Lung (tissue), 12 donors: ENCODE measurements around the gene MAD2L2. TPM values are rescaled to one million over a fixed set of nuclear protein-coding genes. Genes with fewer than 3 reads are reported as not detected.

Experiments used
- ATAC-seq: fragments of 200-7000 bp; cut with Tn5 transposase; one replicate; pipeline ENCODE4 v1.9.1; 2020; ENCODE audit warnings: moderate number of reproducible peaks; ENCODE audit not compliant: insufficient read depth, low FRiP score
- DNase-seq, 3 donors: peaks; one replicate each; pipeline ENCODE4 v3.0.0-alpha.2; 2013 to 2017
- H3K27ac ChIP-seq, 2 donors: one replicate each; pipeline ENCODE4 v1.5.1; 2013; ENCODE audit warnings: mild to moderate bottlenecking in 2 of 2, moderate library complexity in 2 of 2, control low read depth in 1 of 2, inconsistent platforms in 1 of 2, low read depth in 1 of 2, low read length in 1 of 2
- H3K27me3 ChIP-seq, 3 donors: one replicate each; pipeline ENCODE4 v1.5.1; 2013; ENCODE audit warnings: low read length in 2 of 3; ENCODE audit not compliant: control insufficient read depth in 3 of 3, insufficient read depth in 3 of 3
- H3K36me3 ChIP-seq, 4 donors: one replicate each; pipeline ENCODE4 v1.5.1; 2013; ENCODE audit warnings: low read length in 4 of 4, mild to moderate bottlenecking in 1 of 4, moderate library complexity in 1 of 4; ENCODE audit not compliant: control insufficient read depth in 4 of 4, insufficient read depth in 4 of 4
- H3K4me1 ChIP-seq, 5 donors: one replicate each; pipeline ENCODE4 v1.5.1; 2013; ENCODE audit warnings: low read length in 5 of 5, mild to moderate bottlenecking in 2 of 5, moderate library complexity in 1 of 5; ENCODE audit not compliant: control insufficient read depth in 5 of 5, insufficient read depth in 5 of 5
- H3K4me3 ChIP-seq: one replicate; pipeline ENCODE4 v1.5.1; 2013; ENCODE audit warnings: mild to moderate bottlenecking, control low read depth, moderate library complexity
- H3K9ac ChIP-seq, 2 donors: one replicate each; pipeline ENCODE4 v1.5.1; 2013; ENCODE audit warnings: low read length in 2 of 2, control low read depth in 1 of 2; ENCODE audit not compliant: insufficient read depth in 1 of 2
- H3K9me3 ChIP-seq, 4 donors: one replicate each; pipeline ENCODE4 v1.5.1; 2013; ENCODE audit warnings: low read length in 3 of 4, mild to moderate bottlenecking in 1 of 4, moderate library complexity in 1 of 4; ENCODE audit not compliant: control insufficient read depth in 4 of 4, insufficient read depth in 3 of 4
- WGBS, 2 donors: extraction: QIAGEN DNeasy Blood & Tissue Kit; methylation state at CpG; one replicate each; pipeline ENCODE4 v1.1.7; 2013; 5-methylcytosine and 5-hydroxymethylcytosine counted together
- polyA plus RNA-seq, 2 donors: library from polyadenylated mRNA; stranded (reverse); fragments of 200-250 nt; gene quantifications; one replicate each; pipeline ENCODE4 v1.2.1, GENCODE V29; 2013
- total RNA-seq, 2 donors: library from RNA; depleted of rRNA in 1 of 2; stranded (reverse); fragments of >200 nt in 1 of 2; gene quantifications; one replicate each; pipeline ENCODE4 v1.2.1, GENCODE V29; 2014 to 2021
- TF ChIP-seq, protein P1 (sequence below): IDR thresholded peaks from 2 replicates; pipeline ENCODE4 v1.5.1; 2012; ENCODE audit warnings: mild to moderate bottlenecking; ENCODE audit errors: control extremely low read depth, extremely low read depth
- donor health status: control.
- donor health status: control.
- donor health status: Bipolar disorder and iron deficiency.
- donor health status: healthy.
- donor health status: DM: yes; HTN: yes; CAD: no.

MAD2L2 gene
- total and polyA plus RNA-seq, 4 donors, result 23.4 to 61.9 (median 30.5) TPM

DNA sequence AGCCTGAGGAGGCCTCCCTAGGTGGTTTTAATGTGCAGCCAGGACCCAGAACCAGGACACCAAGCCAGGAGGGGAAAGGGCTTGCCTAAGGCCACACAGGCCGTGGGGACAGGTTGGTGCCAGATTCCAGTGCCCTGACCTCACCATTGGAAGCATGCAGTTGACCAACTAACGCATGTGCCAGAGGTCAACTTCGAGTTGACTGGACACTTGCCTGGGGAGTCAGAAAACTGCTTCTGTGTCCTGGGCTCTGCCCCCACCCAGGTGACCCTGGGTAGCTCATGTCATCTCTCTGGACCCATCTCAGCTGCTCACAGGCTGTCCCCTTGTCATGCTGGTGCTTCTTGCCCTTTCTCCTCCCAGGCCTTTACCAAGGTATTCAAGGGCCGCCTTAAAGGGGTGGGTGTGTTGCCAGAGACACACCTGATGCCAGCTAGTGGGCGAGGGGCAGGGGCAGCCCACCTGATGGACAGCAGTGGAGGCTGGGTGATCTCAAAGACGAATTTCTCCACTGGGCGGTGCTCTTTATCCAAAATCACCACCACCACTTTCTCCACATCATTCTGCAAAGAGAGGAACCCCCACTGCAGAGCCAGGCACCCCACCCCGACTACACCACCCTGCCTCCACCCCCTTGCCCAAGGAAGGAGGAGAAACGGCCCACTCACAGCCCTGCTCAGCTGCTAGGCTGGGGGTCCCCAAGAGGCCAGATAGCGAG is 4.4 kb downstream of the MAD2L2 start:
- ATAC-seq (no peak), DNase-seq (no peak)
- Histone ChIP-seq H3K9me3 (no peaks in the 10 kb centered on the region), H3K27ac (no peak overlapping the region), H3K4me3 (no peak overlapping the region), H3K27me3 (no peaks in the 10 kb centered on the region), H3K36me3 (peaks cover 3 to 44% (median 18%) of the 10 kb centered on the region in 4 donors), H3K4me1 (peaks cover 0 to 7% (median 6%) of the 10 kb centered on the region in 5 donors), H3K9ac (no peak overlapping the region)
- TF ChIP-seq, protein P1, sequence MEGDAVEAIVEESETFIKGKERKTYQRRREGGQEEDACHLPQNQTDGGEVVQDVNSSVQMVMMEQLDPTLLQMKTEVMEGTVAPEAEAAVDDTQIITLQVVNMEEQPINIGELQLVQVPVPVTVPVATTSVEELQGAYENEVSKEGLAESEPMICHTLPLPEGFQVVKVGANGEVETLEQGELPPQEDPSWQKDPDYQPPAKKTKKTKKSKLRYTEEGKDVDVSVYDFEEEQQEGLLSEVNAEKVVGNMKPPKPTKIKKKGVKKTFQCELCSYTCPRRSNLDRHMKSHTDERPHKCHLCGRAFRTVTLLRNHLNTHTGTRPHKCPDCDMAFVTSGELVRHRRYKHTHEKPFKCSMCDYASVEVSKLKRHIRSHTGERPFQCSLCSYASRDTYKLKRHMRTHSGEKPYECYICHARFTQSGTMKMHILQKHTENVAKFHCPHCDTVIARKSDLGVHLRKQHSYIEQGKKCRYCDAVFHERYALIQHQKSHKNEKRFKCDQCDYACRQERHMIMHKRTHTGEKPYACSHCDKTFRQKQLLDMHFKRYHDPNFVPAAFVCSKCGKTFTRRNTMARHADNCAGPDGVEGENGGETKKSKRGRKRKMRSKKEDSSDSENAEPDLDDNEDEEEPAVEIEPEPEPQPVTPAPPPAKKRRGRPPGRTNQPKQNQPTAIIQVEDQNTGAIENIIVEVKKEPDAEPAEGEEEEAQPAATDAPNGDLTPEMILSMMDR, result no peak
- 86 to 87% methylated on average over 10 of the region's 10 CpGs for WGBS, 2 donors

DNA sequence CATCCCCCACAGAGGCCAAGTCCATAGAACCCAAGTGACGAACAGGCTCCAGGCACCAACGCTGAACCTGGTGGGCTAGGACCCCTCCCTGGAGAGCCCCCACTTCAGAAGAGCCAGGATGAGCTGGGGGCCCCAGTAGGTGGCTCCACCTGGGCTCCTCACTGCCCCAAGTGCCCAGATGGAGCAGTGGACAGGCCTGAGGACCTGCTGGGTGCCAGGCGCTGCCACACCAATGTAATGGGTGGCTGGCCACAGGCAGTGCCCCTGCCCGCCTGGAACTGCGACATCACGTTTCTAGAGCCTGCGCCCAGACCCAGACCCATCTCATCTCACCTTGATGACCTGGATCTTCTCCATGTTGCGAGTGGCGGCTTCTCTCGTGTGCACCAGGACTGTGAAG is 5.6 kb downstream of the MAD2L2 start:
- Histone ChIP-seq H3K27me3 (no peaks in the 10 kb centered on the region), H3K4me3 (no peak overlapping the region)
- 90 to 95% methylated on average over 10 of the region's 10 CpGs for WGBS, 2 donors

DNA sequence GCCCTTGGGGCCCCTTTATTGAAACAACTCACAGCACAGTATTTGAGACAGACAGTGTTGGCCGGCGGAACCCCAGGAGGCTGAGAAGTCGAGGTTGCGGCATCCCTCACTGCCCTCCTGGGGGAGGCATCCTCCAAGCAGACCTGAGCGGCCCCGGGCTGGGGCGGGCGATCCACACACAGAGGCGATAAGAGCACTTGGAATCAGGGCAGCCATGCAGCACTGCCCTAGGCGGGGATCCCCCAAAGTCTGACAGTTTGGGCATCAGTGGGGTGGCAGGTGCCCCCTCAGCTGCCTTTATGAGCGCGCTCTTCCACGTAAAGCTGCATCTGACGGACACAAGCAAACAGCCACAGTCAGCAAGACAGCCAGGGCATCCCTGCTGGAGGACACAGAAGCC is 6.5 kb downstream of the MAD2L2 start:
- H3K9ac ChIP-seq, result no peak overlapping the region
- no peak overlapping the region for H3K4me3 ChIP-seq
- no peaks in the 10 kb centered on the region for H3K9me3 ChIP-seq
- no peak overlapping the region for H3K27ac ChIP-seq
- no peaks in the 10 kb centered on the region for H3K27me3 ChIP-seq
- TF ChIP-seq, protein P1, result no peak
- ATAC-seq, result no peak
- H3K36me3 ChIP-seq, result peaks cover 3 to 50% (median 19%) of the 10 kb centered on the region in 4 donors
- WGBS, 2 donors, result 98 to 99% methylated on average over 14 of the region's 14 CpGs
- H3K4me1 ChIP-seq, result peaks cover 0 to 9% (median 0%) of the 10 kb centered on the region in 5 donors
- no peak for DNase-seq

More for the DNA sequence above, 5.6 kb downstream of the MAD2L2 start:
- ATAC-seq (no peak), DNase-seq (no peak)
- H3K4me1 ChIP-seq, result peaks cover 0 to 8% (median 3%) of the 10 kb centered on the region in 5 donors
- TF ChIP-seq, protein P1, result no peak
- no peak overlapping the region for H3K9ac ChIP-seq
- no peak overlapping the region for H3K27ac ChIP-seq
- no peaks in the 10 kb centered on the region for H3K9me3 ChIP-seq
- H3K36me3 ChIP-seq, result peaks cover 3 to 48% (median 19%) of the 10 kb centered on the region in 4 donors
